Fibroblast of lung (primary cell): ENCODE data around the gene PRELID3B. TPM values are rescaled to one million over a fixed set of nuclear protein-coding genes. Genes with fewer than 3 reads are reported as not detected.

Experiments
- DNase-seq, 2 donors: peaks; one replicate each; pipeline versions ENCODE4 v3.0.0 to v3.0.0-alpha.2; 2010; ENCODE audit warnings: low read depth in 2 of 2
- H2AFZ ChIP-seq: 2 replicates; pipeline ENCODE4 v1.5.1; 2012; ENCODE audit warnings: low read length, control low read depth, inconsistent platforms
- H3K27ac ChIP-seq: 2 replicates; pipeline ENCODE4 v1.5.1; 2011; ENCODE audit warnings: low read length, control low read depth; ENCODE audit not compliant: insufficient read depth
- H3K27me3 ChIP-seq: 2 replicates; pipeline ENCODE4 v1.5.1; 2011; ENCODE audit warnings: mild to moderate bottlenecking, low read length; ENCODE audit not compliant: control insufficient read depth, insufficient read depth
- H3K36me3 ChIP-seq: 2 replicates; pipeline ENCODE4 v1.5.1; 2011; ENCODE audit warnings: low read length; ENCODE audit not compliant: control insufficient read depth, insufficient read depth
- H3K4me1 ChIP-seq: 2 replicates; pipeline ENCODE4 v1.5.1; 2011; ENCODE audit warnings: low read length; ENCODE audit not compliant: control insufficient read depth, insufficient read depth; ENCODE audit errors: extremely low read depth
- H3K4me2 ChIP-seq: 2 replicates; pipeline ENCODE4 v1.5.1; 2011; ENCODE audit warnings: low read length, control low read depth; ENCODE audit not compliant: insufficient read depth; ENCODE audit errors: extremely low read depth
- H3K4me3 ChIP-seq, 4 experiments: fragments of 200-600 bp in 1 of 4; sonication (generic) in 1 of 4; replicated peaks in 1 of 4; 2 replicates each; pipeline ENCODE4 v1.5.1; 2011 to 2016; ENCODE audit warnings: low read length in 4 of 4, low read depth in 3 of 4, mild to moderate bottlenecking in 3 of 4, control low read depth in 2 of 4, inconsistent platforms in 1 of 4, mixed read lengths in 1 of 4; ENCODE audit not compliant: insufficient read depth in 1 of 4; ENCODE audit errors: control extremely low read depth in 1 of 4
- H3K79me2 ChIP-seq: 2 replicates; pipeline ENCODE4 v1.5.1; 2012; ENCODE audit warnings: mild to moderate bottlenecking, low read length, inconsistent platforms; ENCODE audit not compliant: control insufficient read depth, insufficient read depth
- H3K9ac ChIP-seq: 2 replicates; pipeline ENCODE4 v1.5.1; 2011; ENCODE audit warnings: mild to moderate bottlenecking, low read length, control low read depth; ENCODE audit not compliant: insufficient read depth
- H3K9me3 ChIP-seq: 2 replicates; pipeline ENCODE4 v1.5.1; 2012; ENCODE audit warnings: low read depth, low read length; ENCODE audit not compliant: control insufficient read depth, insufficient read depth
- H4K20me1 ChIP-seq: 2 replicates; pipeline ENCODE4 v1.5.1; 2011; ENCODE audit warnings: low read length; ENCODE audit not compliant: control insufficient read depth, insufficient read depth; ENCODE audit errors: extremely low read depth
- CTCF ChIP-seq, 2 donors: IDR thresholded peaks in 1 of 2; conservative IDR thresholded peaks in 1 of 2; 1 replicate in 1 of 2; 2 replicates in 1 of 2; pipeline ENCODE4 v1.5.1; 2011 to 2012; ENCODE audit warnings: low read length in 2 of 2, control low read depth in 1 of 2, inconsistent platforms in 1 of 2, low read depth in 1 of 2, mild to moderate bottlenecking in 1 of 2
- EZH2 ChIP-seq: IDR thresholded peaks from 2 replicates; pipeline ENCODE4 v1.5.1; 2012; ENCODE audit warnings: low read length, control low read depth, mild to moderate bottlenecking; ENCODE audit errors: missing control alignments
- polyA plus RNA-seq, 2 donors: library from polyadenylated mRNA; depleted of rRNA in 1 of 2; stranded (reverse) in 1 of 2; unstranded in 1 of 2; fragments of >200 nt; gene quantifications; 2 replicates each; pipeline ENCODE4 v1.2.1, GENCODE V29; 2011 to 2012; ENCODE audit warnings: missing spikeins in 1 of 2
- total RNA-seq: library from RNA; depleted of rRNA; stranded (reverse); fragments of >200 nt; gene quantifications from 2 replicates; pipeline ENCODE4 v1.2.1, GENCODE V29; 2014

PRELID3B gene
- total and polyA plus RNA-seq, 2 donors (not counting 1 experiment from before 2014, with no cell fraction given) = 64.5 to 127 TPM

GRCh38 chr20:59075934-59076508 is 33.4 kb upstream of the PRELID3B start:
- H2AFZ ChIP-seq = no peak overlapping the region
- no peak overlapping the region for H3K4me2 ChIP-seq
- no peak overlapping the region for H3K9ac ChIP-seq
- TF ChIP-seq EZH2 (no peak), CTCF (conservative IDR thresholded peaks at IDR 0.05 in 1 of 2, IDR thresholded peaks at IDR 0.05 in 1 of 2; ENCODE audit: low read depth in 1 of 2, low read length in 2 of 2) (no peak)
- H3K27me3 ChIP-seq = no peaks in the 10 kb centered on the region
- no peak overlapping the region for H3K4me3 ChIP-seq
- no peaks in the 10 kb centered on the region for H3K79me2 ChIP-seq
- H3K4me1 ChIP-seq = no peaks in the 10 kb centered on the region
- no peak for DNase-seq
- no peaks in the 10 kb centered on the region for H3K36me3 ChIP-seq
- no peak overlapping the region for H3K27ac ChIP-seq
- H4K20me1 ChIP-seq = no peaks in the 10 kb centered on the region
- H3K9me3 ChIP-seq = no peaks in the 10 kb centered on the region

DNA sequence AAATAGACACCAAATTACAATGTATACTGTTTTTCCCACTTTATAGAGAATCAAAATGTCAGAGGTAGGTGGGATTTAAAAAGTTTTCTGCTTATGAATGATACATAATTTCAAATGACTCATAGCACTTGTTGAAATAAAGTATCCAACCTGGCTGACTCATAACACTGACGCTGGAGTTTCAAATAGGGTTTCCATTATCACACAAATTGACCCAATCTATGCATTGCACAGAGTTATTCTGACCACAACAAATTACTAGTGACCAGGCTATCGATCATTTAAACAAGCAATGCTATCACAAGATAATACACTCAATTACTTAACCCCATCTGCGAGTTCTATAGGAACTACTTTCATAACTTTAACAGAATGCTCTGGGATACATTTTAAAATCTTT is 31.9 kb upstream of the PRELID3B start:
- no peaks in the 10 kb centered on the region for H3K27me3 ChIP-seq
- no peak for TF ChIP-seq EZH2
- TF ChIP-seq CTCF (conservative IDR thresholded peaks at IDR 0.05 in 1 of 2, IDR thresholded peaks at IDR 0.05 in 1 of 2; ENCODE audit: low read depth in 1 of 2, low read length in 2 of 2) = no peak
- DNase-seq = peak; percentile 24 to 75

GRCh38 chr20:59073582-59073981 is 31.0 kb upstream of the PRELID3B start:
- H3K9me3 ChIP-seq = no peaks in the 10 kb centered on the region
- H4K20me1 ChIP-seq = no peaks in the 10 kb centered on the region
- no peaks in the 10 kb centered on the region for H3K4me1 ChIP-seq
- no peak overlapping the region for H3K9ac ChIP-seq
- no peaks in the 10 kb centered on the region for H3K27me3 ChIP-seq
- no peak overlapping the region for H3K4me3 ChIP-seq
- no peak for DNase-seq
- TF ChIP-seq CTCF (conservative IDR thresholded peaks at IDR 0.05 in 1 of 2, IDR thresholded peaks at IDR 0.05 in 1 of 2; ENCODE audit: low read depth in 1 of 2, low read length in 2 of 2) (no peak), EZH2 (no peak)
- H3K4me2 ChIP-seq = no peak overlapping the region
- no peaks in the 10 kb centered on the region for H3K79me2 ChIP-seq
- no peak overlapping the region for H2AFZ ChIP-seq
- H3K27ac ChIP-seq = no peak overlapping the region
- no peaks in the 10 kb centered on the region for H3K36me3 ChIP-seq

More for the DNA sequence above, 31.9 kb upstream of the PRELID3B start:
- no peak overlapping the region for H2AFZ ChIP-seq
- H4K20me1 ChIP-seq = no peaks in the 10 kb centered on the region
- H3K4me2 ChIP-seq = no peak overlapping the region
- H3K4me1 ChIP-seq = no peaks in the 10 kb centered on the region
- no peaks in the 10 kb centered on the region for H3K9me3 ChIP-seq
- no peak overlapping the region for H3K27ac ChIP-seq
- H3K79me2 ChIP-seq = no peaks in the 10 kb centered on the region
- no peaks in the 10 kb centered on the region for H3K36me3 ChIP-seq
- H3K4me3 ChIP-seq = no peak overlapping the region
- no peak overlapping the region for H3K9ac ChIP-seq
